Right atrium auricular region (tissue), 2 donors: Measurements from ENCODE around the gene SLC17A5. TPM values are rescaled to one million over a fixed set of nuclear protein-coding genes. Genes with fewer than 3 reads are reported as not detected.
A peak's percentile ranks its signal among the peaks of the same experiment; 100 is the strongest.

Experiments used
- DNase-seq: peaks from one replicate; pipeline ENCODE4 v3.0.0-alpha.2; 2019; ENCODE audit warnings: low spot score
- H3K27ac ChIP-seq, 2 donors: fragments of 200-600 bp; sonication (generic); 1 replicate in 1 of 2; 2 replicates in 1 of 2; pipeline ENCODE4 v1.5.1; 2016 to 2019
- H3K27me3 ChIP-seq, 2 donors: fragments of 200-600 bp; sonication (generic); one replicate each; pipeline versions ENCODE4 v1.5.1 to v1.6.0; 2017 to 2019
- H3K36me3 ChIP-seq: fragments of 200-600 bp; sonication (generic); one replicate; pipeline ENCODE4 v1.5.1; 2016
- H3K4me1 ChIP-seq, 2 donors: fragments of 200-600 bp; sonication (generic); one replicate each; pipeline versions ENCODE4 v1.5.1 to v1.6.0; 2017 to 2019
- H3K4me3 ChIP-seq, 2 donors: fragments of 200-600 bp; sonication (generic); 1 replicate in 1 of 2; 2 replicates in 1 of 2; pipeline ENCODE4 v1.5.1; 2017 to 2019; ENCODE audit warnings: mild to moderate bottlenecking in 1 of 2, moderate library complexity in 1 of 2
- H3K9me3 ChIP-seq, 2 donors: fragments of 200-600 bp; sonication (generic); one replicate each; pipeline ENCODE4 v1.5.1; 2019
- total RNA-seq, 2 donors: library from RNA; depleted of rRNA; stranded (reverse); fragments of >200 nt; gene quantifications; one replicate each; pipeline ENCODE4 v1.1.0, GENCODE V29; 2016
- TF ChIP-seq, protein P1 (sequence below), 2 donors: fragments of 200-600 bp; sonication (generic); IDR thresholded peaks; one replicate each; pipeline ENCODE4 v1.5.1; 2019; ENCODE audit warnings: antibody characterized with exemption in 2 of 2

The SLC17A5 gene
- total RNA-seq, 2 donors from 2014 or later: 10.2 to 11.8 TPM

DNA sequence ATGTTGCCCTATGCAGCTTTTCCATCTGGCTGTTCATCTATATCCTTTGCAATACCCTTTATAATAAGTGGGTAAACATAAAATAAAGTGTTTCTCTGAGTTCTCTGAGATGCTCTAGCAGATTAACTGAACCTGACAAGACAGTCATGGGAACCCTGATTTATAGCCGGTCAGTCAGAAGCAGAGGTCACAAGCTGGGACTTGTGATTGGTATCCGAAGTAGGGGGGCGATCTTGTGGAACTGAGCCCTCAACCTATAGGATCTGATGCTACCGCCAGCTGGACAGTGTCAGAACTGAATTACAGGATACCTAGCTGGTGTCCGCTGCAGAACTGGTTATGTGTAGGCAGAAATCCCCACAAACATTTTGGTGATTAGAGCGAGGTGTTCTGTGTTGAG, 39.0 kb downstream of the SLC17A5 start:
- Histone ChIP-seq H3K27ac (no peak overlapping the region), H3K36me3 (peaks cover 39% of the 10 kb centered on the region), H3K4me3 (no peak overlapping the region), H3K4me1 (no peaks in the 10 kb centered on the region), H3K27me3 (no peaks in the 10 kb centered on the region), H3K9me3 (no peaks in the 10 kb centered on the region)
- TF ChIP-seq, protein P1, sequence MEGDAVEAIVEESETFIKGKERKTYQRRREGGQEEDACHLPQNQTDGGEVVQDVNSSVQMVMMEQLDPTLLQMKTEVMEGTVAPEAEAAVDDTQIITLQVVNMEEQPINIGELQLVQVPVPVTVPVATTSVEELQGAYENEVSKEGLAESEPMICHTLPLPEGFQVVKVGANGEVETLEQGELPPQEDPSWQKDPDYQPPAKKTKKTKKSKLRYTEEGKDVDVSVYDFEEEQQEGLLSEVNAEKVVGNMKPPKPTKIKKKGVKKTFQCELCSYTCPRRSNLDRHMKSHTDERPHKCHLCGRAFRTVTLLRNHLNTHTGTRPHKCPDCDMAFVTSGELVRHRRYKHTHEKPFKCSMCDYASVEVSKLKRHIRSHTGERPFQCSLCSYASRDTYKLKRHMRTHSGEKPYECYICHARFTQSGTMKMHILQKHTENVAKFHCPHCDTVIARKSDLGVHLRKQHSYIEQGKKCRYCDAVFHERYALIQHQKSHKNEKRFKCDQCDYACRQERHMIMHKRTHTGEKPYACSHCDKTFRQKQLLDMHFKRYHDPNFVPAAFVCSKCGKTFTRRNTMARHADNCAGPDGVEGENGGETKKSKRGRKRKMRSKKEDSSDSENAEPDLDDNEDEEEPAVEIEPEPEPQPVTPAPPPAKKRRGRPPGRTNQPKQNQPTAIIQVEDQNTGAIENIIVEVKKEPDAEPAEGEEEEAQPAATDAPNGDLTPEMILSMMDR (IDR thresholded peaks at IDR 0.05): no peak
- no peak for DNase-seq

DNA sequence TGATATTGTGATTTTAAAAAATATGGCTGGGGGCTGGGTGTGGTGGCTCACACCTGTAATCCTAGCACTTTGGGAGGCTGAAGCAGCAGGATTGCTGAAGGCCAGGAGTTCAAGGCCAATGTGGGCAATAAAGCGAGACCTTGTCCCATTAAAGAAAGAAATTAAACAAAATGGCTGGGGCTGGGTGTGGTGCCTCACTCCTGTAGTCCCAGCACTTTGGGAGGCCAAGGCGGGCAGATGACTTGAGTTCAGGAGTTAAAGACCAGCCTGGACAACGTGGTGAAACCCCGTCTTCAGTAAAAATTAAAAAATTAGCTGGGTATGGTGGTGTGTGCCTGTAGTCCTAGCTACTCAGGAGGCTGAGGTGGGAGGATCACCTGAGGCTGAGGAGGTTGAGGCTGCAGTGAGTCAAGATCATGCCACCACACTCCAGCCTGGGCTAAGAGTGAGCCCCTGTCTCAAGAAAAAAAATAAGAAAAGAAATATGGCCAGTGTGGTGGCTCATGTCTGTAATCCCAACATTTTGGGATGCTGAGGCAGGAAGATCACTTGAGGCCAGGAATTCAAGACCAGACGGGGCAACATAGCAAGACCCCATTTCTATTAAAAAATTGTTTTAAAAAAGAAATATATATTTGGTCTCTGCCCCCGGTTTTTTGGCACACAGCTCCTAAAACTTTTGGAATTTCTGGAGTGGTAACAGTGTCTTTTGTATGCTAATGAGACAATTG, 39.8 kb downstream of the SLC17A5 start:
- Histone ChIP-seq H3K27ac (no peak overlapping the region), H3K27me3 (no peaks in the 10 kb centered on the region), H3K36me3 (peaks cover 47% of the 10 kb centered on the region), H3K9me3 (no peaks in the 10 kb centered on the region), H3K4me3 (no peak overlapping the region), H3K4me1 (no peaks in the 10 kb centered on the region)
- TF ChIP-seq, protein P1 (IDR thresholded peaks at IDR 0.05): no peak
- DNase-seq: no peak

DNA sequence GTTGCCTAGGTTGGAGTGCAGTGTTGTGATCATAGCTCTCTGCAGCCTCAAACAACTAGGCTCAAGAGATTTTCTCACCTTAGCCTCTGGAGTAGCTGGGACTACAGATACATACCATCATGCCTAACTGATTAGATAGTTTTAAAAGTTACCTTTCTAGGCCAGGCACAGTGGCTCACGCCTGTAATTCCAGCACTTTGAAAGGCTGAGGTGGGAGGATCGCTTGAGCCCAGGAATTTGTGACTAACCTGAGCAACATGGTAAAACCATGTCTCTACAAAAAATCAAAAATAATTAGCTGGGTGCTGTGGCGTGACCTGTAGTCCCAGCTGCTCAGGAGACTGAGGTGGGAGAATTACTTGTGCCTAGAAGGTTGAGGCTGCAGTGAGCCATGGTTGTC, 41.2 kb downstream of the SLC17A5 start:
- no peaks in the 10 kb centered on the region for H3K9me3 ChIP-seq
- no peak overlapping the region for H3K4me3 ChIP-seq
- TF ChIP-seq, protein P1 (IDR thresholded peaks at IDR 0.05): no peak
- no peaks in the 10 kb centered on the region for H3K4me1 ChIP-seq
- peaks cover 60% of the 10 kb centered on the region for H3K36me3 ChIP-seq
- H3K27me3 ChIP-seq: no peaks in the 10 kb centered on the region
- H3K27ac ChIP-seq: no peak overlapping the region
- no peak for DNase-seq

DNA sequence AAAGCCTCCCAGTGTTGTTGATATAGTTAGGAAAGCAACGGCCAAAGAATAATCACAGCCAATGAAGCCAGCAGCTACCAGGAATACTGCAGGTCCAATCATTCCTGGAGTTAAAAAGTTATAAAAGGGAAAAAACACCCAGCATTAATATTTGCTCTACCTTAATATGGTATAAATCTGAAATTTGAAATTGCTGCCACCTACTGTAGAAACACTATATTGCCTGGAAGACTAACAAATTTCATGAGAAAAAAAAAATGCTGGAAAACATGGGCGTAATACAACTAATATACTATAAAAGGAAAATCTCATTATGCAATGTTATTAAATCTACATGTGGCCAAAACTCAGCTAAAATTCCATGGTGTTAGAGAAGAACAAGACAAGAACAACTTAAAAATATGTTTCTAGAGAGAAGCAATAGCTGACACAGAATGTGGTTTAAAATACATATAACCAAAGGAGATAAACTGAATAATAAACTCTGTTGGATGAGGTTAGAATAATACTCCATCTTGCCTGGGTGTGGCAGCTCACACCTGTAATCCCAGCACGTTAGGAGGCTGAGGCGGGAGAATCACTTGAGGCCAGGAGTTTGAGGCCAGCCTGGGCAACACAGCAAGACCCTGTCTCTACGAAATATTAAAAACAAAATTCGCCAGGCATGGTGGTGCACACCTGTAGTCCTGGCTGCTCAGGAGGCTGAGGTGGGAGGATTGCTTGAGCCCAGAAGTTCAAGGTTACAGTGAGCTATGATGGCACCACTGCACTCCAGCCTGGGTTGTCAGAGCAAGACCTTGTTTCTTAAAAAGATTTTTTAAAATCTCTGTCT, 43.1 kb downstream of the SLC17A5 start:
- Histone ChIP-seq H3K36me3 (peaks cover 57% of the 10 kb centered on the region), H3K4me1 (no peaks in the 10 kb centered on the region), H3K4me3 (no peak overlapping the region), H3K27me3 (no peaks in the 10 kb centered on the region), H3K9me3 (no peaks in the 10 kb centered on the region), H3K27ac (no peak overlapping the region)
- no peak for DNase-seq
- TF ChIP-seq, protein P1 (IDR thresholded peaks at IDR 0.05): peak; percentile 47 to 78

DNA sequence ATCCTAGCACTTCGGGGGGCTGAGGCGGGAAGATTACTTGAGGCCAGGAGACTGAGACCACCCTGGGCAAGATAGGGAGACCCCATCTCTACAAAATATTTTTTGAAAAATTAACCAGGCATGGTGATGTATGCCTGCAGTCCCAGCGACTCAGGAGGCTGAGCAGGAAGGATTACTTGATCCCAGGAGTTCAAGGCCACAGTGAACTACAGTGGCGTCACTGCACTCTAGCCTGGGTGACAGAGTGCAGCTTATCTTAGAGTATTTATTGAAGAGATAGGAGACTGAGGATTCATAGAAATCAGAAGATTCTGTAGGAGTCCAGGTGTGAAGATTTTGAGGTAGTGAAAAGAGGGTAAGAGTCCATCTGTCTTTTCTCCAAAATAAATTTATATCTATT, 45.0 kb downstream of the SLC17A5 start:
- TF ChIP-seq, protein P1 (IDR thresholded peaks at IDR 0.05): no peak
- no peaks in the 10 kb centered on the region for H3K27me3 ChIP-seq
- peaks cover 42% of the 10 kb centered on the region for H3K36me3 ChIP-seq
- no peak overlapping the region for H3K27ac ChIP-seq
- H3K4me1 ChIP-seq: peaks cover 0 to 3% of the 10 kb centered on the region in 2 donors
- DNase-seq: no peak
- no peaks in the 10 kb centered on the region for H3K9me3 ChIP-seq
- no peak overlapping the region for H3K4me3 ChIP-seq
